GM12878 (cell line): ENCODE measurements around the gene RASGRP3. TPM values are rescaled to one million over a fixed set of nuclear protein-coding genes. Genes with fewer than 3 reads are reported as not detected.
A peak's percentile ranks its signal among the peaks of the same experiment; 100 is the strongest.

Experiments
- ATF2 ChIP-seq: IDR thresholded peaks from 2 replicates; pipeline ENCODE4 v1.6.1; 2012; ENCODE audit warnings: low read length, inconsistent platforms
- ATF7 ChIP-seq: fragments of 450-650 bp; IDR thresholded peaks from 2 replicates; pipeline ENCODE4 v1.6.1; 2016; ENCODE audit warnings: low read depth, mild to moderate bottlenecking
- BCL11A ChIP-seq: IDR thresholded peaks from 2 replicates; pipeline ENCODE4 v1.6.1; 2011; ENCODE audit warnings: low read depth, low read length
- BRCA1 ChIP-seq: IDR thresholded peaks from 2 replicates; pipeline ENCODE4 v1.6.1; 2011; ENCODE audit warnings: low read depth, low read length, improper control_type of control experiment
- CBX5 ChIP-seq: sonication (generic); IDR thresholded peaks from 2 replicates; pipeline ENCODE4 v1.6.1; 2016; ENCODE audit warnings: low read depth, moderate library complexity, mild to moderate bottlenecking, inconsistent platforms
- CHD4 ChIP-seq: fragments of 200-600 bp; sonication (generic); IDR thresholded peaks from 2 replicates; pipeline ENCODE4 v1.6.1; 2016; ENCODE audit warnings: mild to moderate bottlenecking
- E2F4 ChIP-seq: IDR thresholded peaks from 2 replicates; pipeline ENCODE4 v1.6.1; 2012; ENCODE audit warnings: low read depth, low read length, improper control_type of control experiment
- E2F8 ChIP-seq: fragments of 450-650 bp; IDR thresholded peaks from 2 replicates; pipeline ENCODE4 v1.6.1; 2018; ENCODE audit warnings: mild to moderate bottlenecking, low read depth, moderate library complexity; ENCODE audit not compliant: partially characterized antibody
- EED ChIP-seq: sonication (generic); IDR thresholded peaks from 2 replicates; pipeline ENCODE4 v1.6.1; 2016; ENCODE audit warnings: antibody characterized with exemption, low read depth
- EP300 ChIP-seq, 2 experiments: fragments of 150-350 bp in 1 of 2; IDR thresholded peaks; 2 replicates each; pipeline ENCODE4 v1.6.1; 2011 to 2012; ENCODE audit warnings: low read depth in 2 of 2, low read length in 2 of 2, borderline replicate concordance in 1 of 2, improper control_type of control experiment in 1 of 2, inconsistent platforms in 1 of 2; ENCODE audit not compliant: control insufficient read depth in 1 of 2
- EZH2 ChIP-seq: IDR thresholded peaks from 2 replicates; pipeline ENCODE4 v1.6.1; 2012; ENCODE audit warnings: low read depth, mild to moderate bottlenecking, control low read depth, inconsistent platforms, low read length, borderline replicate concordance; ENCODE audit not compliant: control insufficient read depth
- IKZF1 ChIP-seq: fragments of 450-650 bp; conservative IDR thresholded peaks from 2 replicates; pipeline ENCODE4 v1.6.1; 2017; ENCODE audit warnings: antibody characterized with exemption, mild to moderate bottlenecking
- KAT2A ChIP-seq: conservative IDR thresholded peaks from 2 replicates; pipeline ENCODE4 v1.6.1; 2011; ENCODE audit warnings: low read depth, low read length; ENCODE audit not compliant: control insufficient read depth
- LARP7 ChIP-seq: fragments of 450-650 bp; IDR thresholded peaks from 2 replicates; pipeline ENCODE4 v1.6.1; 2017; ENCODE audit warnings: mild to moderate bottlenecking
- MXI1 ChIP-seq: fragments of 150-350 bp; IDR thresholded peaks from 2 replicates; pipeline ENCODE4 v1.6.1; 2011; ENCODE audit warnings: low read depth, mild to moderate bottlenecking, inconsistent platforms, low read length, improper control_type of control experiment
- NR2F1 ChIP-seq: fragments of 450-650 bp; conservative IDR thresholded peaks from 2 replicates; pipeline ENCODE4 v1.6.1; 2017; ENCODE audit warnings: mild to moderate bottlenecking
- NRF1 ChIP-seq: conservative IDR thresholded peaks from 2 replicates; pipeline ENCODE4 v1.6.1; 2011; ENCODE audit warnings: mild to moderate bottlenecking, low read depth, low read length, improper control_type of control experiment
- RFX5 ChIP-seq: IDR thresholded peaks from 2 replicates; pipeline ENCODE4 v1.6.1; 2011; ENCODE audit warnings: low read depth, low read length, improper control_type of control experiment
- SIX5 ChIP-seq: IDR thresholded peaks from 2 replicates; pipeline ENCODE4 v1.6.1; 2011; ENCODE audit warnings: mild to moderate bottlenecking, low read depth, low read length, moderate library complexity; ENCODE audit not compliant: severe bottlenecking
- TCF12 ChIP-seq: IDR thresholded peaks from 2 replicates; pipeline ENCODE4 v1.6.1; 2011; ENCODE audit warnings: low read depth, mild to moderate bottlenecking, low read length
- TCF7 ChIP-seq: IDR thresholded peaks from 2 replicates; pipeline ENCODE4 v1.6.1; 2014; ENCODE audit warnings: antibody characterized with exemption, borderline replicate concordance
- ZBTB33 ChIP-seq: fragments of 450-650 bp; IDR thresholded peaks from 2 replicates; pipeline ENCODE4 v1.6.1; 2017; ENCODE audit warnings: mild to moderate bottlenecking
- ZNF24 ChIP-seq: fragments of 450-650 bp; IDR thresholded peaks from 2 replicates; pipeline ENCODE4 v1.6.1; 2017; ENCODE audit warnings: antibody characterized with exemption, mild to moderate bottlenecking
- ZNF622 ChIP-seq: fragments of 450-650 bp; IDR thresholded peaks from 2 replicates; pipeline ENCODE4 v1.6.1; 2017; ENCODE audit warnings: mild to moderate bottlenecking, inconsistent platforms
- ZZZ3 ChIP-seq: IDR thresholded peaks from 2 replicates; pipeline ENCODE4 v1.6.1; 2011; ENCODE audit warnings: low read depth; ENCODE audit not compliant: control insufficient read depth, insufficient read length
- polyA plus RNA-seq, 11 experiments: library from polyadenylated mRNA; depleted of rRNA in 4 of 11; unstranded in 6 of 11; stranded (reverse) in 5 of 11; fragments of >200 nt; fragmentation: Nextera tagmentation in 4 of 11; fragmentation: Illumina TruSeq in 1 of 11; extraction: Ambion mirVana in 4 of 11; extraction: Trizol in 1 of 11; gene quantifications; 1 replicate in 1 of 11; 2 replicates in 10 of 11; pipeline versions ENCODE4 v1.2.1 to v1.2.3, GENCODE V29; 2011 to 2016; ENCODE audit warnings: inconsistent platforms in 2 of 11, missing spikeins in 2 of 11, low read depth in 1 of 11
- total RNA-seq, 4 experiments: library from RNA; depleted of rRNA in 3 of 4; stranded (reverse); fragments of >200 nt in 3 of 4; fragmentation: Illumina TruSeq in 1 of 4; extraction: Trizol in 1 of 4; gene quantifications; 2 replicates each; pipeline versions ENCODE4 v1.2.1 to v1.2.3, GENCODE V29; 2013 to 2021

The RASGRP3 gene
- total and polyA plus RNA-seq, 10 of the 15 experiments (the other 5 are each of a cell fraction or from before 2014, with no cell fraction given) = 31.6 to 106 (median 64.7) TPM

- TF ChIP-seq EP300 (IDR thresholded peaks at IDR 0.05; ENCODE audit: borderline replicate concordance in 1 of 2, control insufficient read depth in 1 of 2, low read depth in 2 of 2, low read length in 2 of 2) (peak in 1 of 2 experiments; percentile 54; a peak in 3 of 4 replicates), NR2F1 (no peak), ATF7 (no peak), EZH2 (no peak), MXI1 (0 out of 2 replicates have a peak, but pooled peaks have one; percentile 17), LARP7 (no peak), BCL11A (peak; percentile 67; the same call in 1 of the 2 replicates), NRF1 (no peak), IKZF1 (peak; percentile 90), TCF12 (peak; percentile 62; the same call in 1 of the 2 replicates), E2F8 (no peak), CBX5 (0 out of 2 replicates have a peak, but pooled peaks have one; percentile 22), ZNF24 (no peak), ZNF622 (no peak), TCF7 (peak; percentile 24; the same call in 1 of the 2 replicates), SIX5 (no peak), BRCA1 (no peak), ZBTB33 (no peak), ZZZ3 (no peak), E2F4 (no peak), RFX5 (no peak), EED (peak; percentile 93), KAT2A (no peak), CHD4 (no peak), ATF2 (peak; percentile 77)
These were observed 17.8 kb downstream of the RASGRP3 start (continued) for GRCh38 chr2:33494155-33494779.
